Naive thymus-derived CD4-positive, alpha-beta T cell (primary cell): ENCODE data around the gene WDR88. TPM values are rescaled to one million over a fixed set of nuclear protein-coding genes. Genes with fewer than 3 reads are reported as not detected.
"Not testable (repeated sequence)": the region's sequence is repeated elsewhere in the genome, so short reads cannot be mapped to it uniquely, and the experiment has no call there.

Experiments
- ATAC-seq: fragments of 150-1000 bp; cut with Tn5 transposase; 2 replicates; pipeline ENCODE4 v1.10.0; 2021; ENCODE audit warnings: mild to moderate bottlenecking, moderate library complexity
- CTCF ChIA-PET: fragments of 350-600 bp; sonication (Branson Sonifier 250); formaldehyde crosslinking; loops from one replicate; lab custom pipeline; 2021; ENCODE audit warnings: antibody characterized with exemption; lab: Charles Lee
- POLR2A ChIA-PET: fragments of 350-600 bp; sonication (Branson Sonifier 250); formaldehyde crosslinking; loops from one replicate; lab custom pipeline; 2021; ENCODE audit warnings: antibody characterized with exemption, inconsistent platforms; lab: Charles Lee
- DNase-seq, 9 donors: peaks; one replicate each; pipeline versions ENCODE4 v3.0.0 to v3.0.0-alpha.2; 2020 to 2022; ENCODE audit warnings: mixed read lengths in 1 of 9
- H3K27ac ChIP-seq: one replicate; pipeline ENCODE4 v1.7.0; 2013; ENCODE audit warnings: mild to moderate bottlenecking, low read depth, low read length, moderate library complexity
- H3K27me3 ChIP-seq, 2 donors: one replicate each; pipeline ENCODE4 v1.7.0; 2013; ENCODE audit warnings: low read length in 2 of 2, mild to moderate bottlenecking in 2 of 2, moderate library complexity in 2 of 2; ENCODE audit not compliant: control insufficient read depth in 2 of 2, insufficient read depth in 2 of 2
- H3K36me3 ChIP-seq, 3 experiments: 1 replicate in 2 of 3; 2 replicates in 1 of 3; pipeline ENCODE4 v1.7.0; 2013; ENCODE audit warnings: low read length in 3 of 3, mild to moderate bottlenecking in 3 of 3, moderate library complexity in 1 of 3; ENCODE audit not compliant: insufficient read depth in 3 of 3, control insufficient read depth in 2 of 3
- H3K4me1 ChIP-seq, 2 donors: one replicate each; pipeline ENCODE4 v1.7.0; 2013; ENCODE audit warnings: low read length in 2 of 2, mild to moderate bottlenecking in 2 of 2, moderate library complexity in 1 of 2; ENCODE audit not compliant: control insufficient read depth in 2 of 2, insufficient read depth in 2 of 2
- H3K4me3 ChIP-seq: 2 replicates; pipeline ENCODE4 v1.7.0; 2013; ENCODE audit warnings: mild to moderate bottlenecking, low read length
- H3K9me3 ChIP-seq, 3 experiments: 1 replicate in 2 of 3; 2 replicates in 1 of 3; pipeline ENCODE4 v1.7.0; 2013; ENCODE audit warnings: low read length in 3 of 3; ENCODE audit not compliant: control insufficient read depth in 2 of 3
- H3K27ac Mint-ChIP-seq, 9 donors: one replicate each; pipeline ENCODE4 v1.8.0; 2020 to 2022; ENCODE audit warnings: mixed read lengths in 9 of 9, mild to moderate bottlenecking in 8 of 9, moderate library complexity in 5 of 9, inconsistent platforms in 2 of 9
- H3K27me3 Mint-ChIP-seq, 5 donors: one replicate each; pipeline ENCODE4 v1.8.0; 2021 to 2022; ENCODE audit warnings: mixed read lengths in 5 of 5, mild to moderate bottlenecking in 1 of 5
- H3K36me3 Mint-ChIP-seq, 5 donors: one replicate each; pipeline ENCODE4 v1.8.0; 2020 to 2022; ENCODE audit warnings: mixed read lengths in 5 of 5, mild to moderate bottlenecking in 3 of 5, inconsistent platforms in 1 of 5
- H3K4me1 Mint-ChIP-seq, 7 donors: one replicate each; pipeline ENCODE4 v1.8.0; 2020 to 2022; ENCODE audit warnings: mixed read lengths in 7 of 7, mild to moderate bottlenecking in 3 of 7, inconsistent platforms in 1 of 7
- H3K4me3 Mint-ChIP-seq, 10 donors: one replicate each; pipeline ENCODE4 v1.8.0; 2020 to 2022; ENCODE audit warnings: mild to moderate bottlenecking in 10 of 10, mixed read lengths in 10 of 10, moderate library complexity in 6 of 10, inconsistent platforms in 2 of 10
- H3K9me3 Mint-ChIP-seq, 11 donors: one replicate each; pipeline ENCODE4 v1.8.0; 2020 to 2022; ENCODE audit warnings: mixed read lengths in 11 of 11, mild to moderate bottlenecking in 4 of 11, inconsistent platforms in 1 of 11, moderate library complexity in 1 of 11
- intact Hi-C, 2 donors: fragments of 100-400 bp; cut with micrococcal nuclease; formaldehyde crosslinking; loops; one replicate each; pipeline ENCODE4 v1.15.1; 2023
- polyA plus RNA-seq, 2 donors: library from polyadenylated mRNA; unstranded; fragments of 300-500 nt; fragmentation: Illumina TruSeq; gene quantifications; one replicate each; pipeline ENCODE4 v1.2.3, GENCODE V29; 2021
- total RNA-seq, 6 experiments: library from RNA in 5 of 6; stranded (reverse) in 5 of 6; gene quantifications; 1 replicate in 5 of 6; 2 replicates in 1 of 6; pipeline ENCODE4 v1.2.3 and lab custom pipeline; 2021 to 2026

Gene WDR88
- total and polyA plus RNA-seq, 7 experiments from 2014 or later: 0.15 to 0.62 (median 0.37) TPM; not detected in 3

DNA sequence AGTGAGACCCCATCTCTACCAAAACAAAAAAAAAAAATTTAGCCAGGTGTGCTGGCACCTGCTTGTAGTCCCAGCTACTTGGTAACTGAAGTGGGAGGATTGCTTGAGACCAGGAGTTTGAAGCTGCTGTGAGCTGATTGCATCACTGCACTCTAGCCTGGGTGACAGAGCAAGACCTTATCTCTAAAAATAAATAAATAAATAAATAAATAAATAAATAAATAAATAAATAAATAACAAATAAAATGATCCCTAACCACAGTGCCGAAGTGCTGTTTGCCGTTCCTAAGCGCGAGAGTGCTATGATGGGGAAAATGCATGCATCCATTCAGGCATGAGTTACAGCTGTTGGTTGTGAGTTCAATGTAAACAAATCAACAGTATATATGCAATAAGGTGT is 27.2 kb downstream of the WDR88 start:
- no peak for DNase-seq
- Mint-ChIP-seq H3K4me1 (peaks cover 29 to 44% (median 38%) of the 10 kb centered on the region in 7 donors), H3K9me3 (peaks cover 0 to 2% (median 0%) of the 10 kb centered on the region in 11 donors), H3K4me3 (no peak overlapping the region), H3K27ac (peak overlapping the region in 3 of 9 donors; percentile 50 to 77 (median 66)), H3K27me3 (peaks cover 0 to 3% (median 0%) of the 10 kb centered on the region in 5 donors), H3K36me3 (peaks cover 0 to 4% (median 2%) of the 10 kb centered on the region in 5 donors)
- intact Hi-C loops: no loop called here
- ChIA-PET POLR2A (interaction anchor here (5.4 kb wide), 1 partner anchor 18 kb away, joined by 75 read pairs; no protein-coding TSS in a partner anchor), CTCF (interaction anchor here (3.5 kb wide), 1 partner anchor 14 kb away, joined by 13 read pairs; no protein-coding TSS in a partner anchor)
- Histone ChIP-seq H3K4me1 (peaks cover 26% of the 10 kb centered on the region in 2 donors), H3K9me3 (no peaks in the 10 kb centered on the region), H3K27ac (no peak overlapping the region), H3K27me3 (no peaks in the 10 kb centered on the region), H3K36me3 (no peaks in the 10 kb centered on the region), H3K4me3 (no peak overlapping the region)
- no peak for ATAC-seq

DNA sequence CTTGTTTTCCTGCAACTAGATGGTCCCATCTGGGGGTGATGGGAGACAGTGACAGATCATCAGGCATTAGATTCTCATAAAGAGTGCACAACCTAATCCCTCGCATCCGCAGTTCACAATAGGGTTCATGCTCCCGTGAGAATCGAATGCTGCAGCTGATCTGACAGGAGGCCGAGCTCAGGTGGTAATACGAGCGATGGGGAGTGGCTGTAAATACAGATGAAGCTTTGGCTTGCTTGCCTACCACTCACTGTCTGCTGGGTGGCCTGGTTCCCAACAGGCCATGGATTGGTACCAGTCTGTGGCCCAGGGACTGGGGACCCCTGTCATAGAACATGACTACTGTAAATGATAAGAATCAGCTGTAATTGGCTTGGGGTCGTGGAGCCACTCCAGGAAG is 28.0 kb downstream of the WDR88 start:
- Mint-ChIP-seq H3K36me3 (peaks cover 0 to 5% (median 4%) of the 10 kb centered on the region in 5 donors), H3K27ac (peak overlapping the region; percentile 7 to 95 (median 87)), H3K27me3 (no peaks in the 10 kb centered on the region), H3K9me3 (peaks cover 0 to 2% (median 0%) of the 10 kb centered on the region in 11 donors), H3K4me3 (peak overlapping the region in 7 of 10 donors; percentile 12 to 77 (median 69)), H3K4me1 (peaks cover 31 to 44% (median 39%) of the 10 kb centered on the region in 7 donors)
- peak overlapping the region; percentile 40 for H3K27ac ChIP-seq
- POLR2A ChIA-PET: interaction anchor here (0.6 to 5.4 kb wide), 4 partner anchors 13 to 1011 kb away, joined by 3 to 75 read pairs (median 4); no protein-coding TSS in a partner anchor
- H3K9me3 ChIP-seq: no peaks in the 10 kb centered on the region
- H3K4me1 ChIP-seq: peaks cover 26% of the 10 kb centered on the region in 2 donors
- DNase-seq (no peak), ATAC-seq (no peak)
- no peaks in the 10 kb centered on the region for H3K36me3 ChIP-seq
- H3K4me3 ChIP-seq: no peak overlapping the region
- no peaks in the 10 kb centered on the region for H3K27me3 ChIP-seq
- CTCF ChIA-PET: interaction anchor here (0.8 to 3.5 kb wide), 5 partner anchors 13 to 35 kb away, joined by 3 to 15 read pairs (median 5); no protein-coding TSS in a partner anchor
- intact Hi-C loops: loop anchor here (1.0 kb wide), 1 partner anchor 17 kb away; no protein-coding TSS in a partner anchor

DNA sequence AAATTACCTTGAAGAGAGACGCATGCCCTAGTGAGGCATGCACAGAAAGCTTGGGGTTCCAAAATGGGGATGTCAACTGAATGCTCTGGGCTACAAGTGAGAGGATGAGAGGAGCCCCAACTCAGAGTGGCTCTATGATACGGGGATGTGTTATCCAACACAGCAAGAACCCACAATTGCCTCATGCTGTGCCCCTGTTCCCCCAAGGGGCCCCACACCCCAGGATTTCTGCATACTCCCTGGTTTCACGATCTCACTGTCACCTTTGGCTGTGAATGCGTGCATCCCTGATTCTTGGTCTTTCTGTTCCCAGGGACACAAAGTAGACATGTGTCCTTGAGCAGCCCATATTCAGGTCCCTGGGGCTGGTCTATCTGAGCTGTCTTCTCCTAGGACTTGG is 29.3 kb downstream of the WDR88 start:
- POLR2A ChIA-PET: interaction anchor here (0.8 to 5.4 kb wide), 5 partner anchors 9 to 1198 kb away, joined by 3 to 75 read pairs (median 4); partner anchors contain the start of gene CEBPG
- ATAC-seq (no peak), DNase-seq (no peak)
- H3K27me3 ChIP-seq: no peaks in the 10 kb centered on the region
- intact Hi-C loops: no loop called here
- Mint-ChIP-seq H3K4me3 (peak overlapping the region in 7 of 10 donors; percentile 13 to 74 (median 63)), H3K4me1 (peaks cover 31 to 44% (median 40%) of the 10 kb centered on the region in 7 donors), H3K27me3 (no peaks in the 10 kb centered on the region), H3K27ac (peak overlapping the region in 8 of 9 donors; percentile 43 to 95 (median 88)), H3K36me3 (peaks cover 0 to 5% (median 4%) of the 10 kb centered on the region in 5 donors), H3K9me3 (peaks cover 0 to 2% (median 0%) of the 10 kb centered on the region in 11 donors)
- no peaks in the 10 kb centered on the region for H3K9me3 ChIP-seq
- H3K27ac ChIP-seq: no peak overlapping the region
- H3K36me3 ChIP-seq: no peaks in the 10 kb centered on the region
- CTCF ChIA-PET: interaction anchor here (0.6 to 3.5 kb wide), 6 partner anchors 15 to 213 kb away, joined by 3 to 15 read pairs (median 6); no protein-coding TSS in a partner anchor
- no peak overlapping the region for H3K4me3 ChIP-seq
- H3K4me1 ChIP-seq: peaks cover 26% of the 10 kb centered on the region in 2 donors

DNA sequence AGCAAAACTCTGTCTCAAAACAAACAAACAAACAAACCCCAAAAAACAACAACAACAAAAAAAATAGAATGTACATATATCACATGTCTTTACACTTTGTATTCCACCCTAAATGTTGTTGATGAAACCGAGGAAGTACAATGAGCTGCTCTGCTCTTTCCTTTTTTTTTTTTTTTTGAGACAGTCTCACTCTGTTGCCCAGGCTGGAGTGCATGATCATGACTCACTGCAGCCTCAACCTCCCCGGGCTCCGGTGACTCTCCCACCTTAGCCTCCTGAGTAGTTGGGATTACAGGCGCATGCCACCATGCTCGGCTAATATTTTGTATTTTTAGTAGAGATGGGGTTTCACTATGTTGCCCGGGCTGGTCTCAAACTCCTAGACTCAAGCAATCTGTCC is 31.6 kb downstream of the WDR88 start:
- CTCF ChIA-PET: no interaction called here
- H3K27ac ChIP-seq: no peak overlapping the region
- POLR2A ChIA-PET: interaction anchor here (5.4 kb wide), 1 partner anchor 14 kb away, joined by 75 read pairs; no protein-coding TSS in a partner anchor
- Mint-ChIP-seq H3K27ac (no peak overlapping the region), H3K4me1 (peaks cover 25 to 39% (median 32%) of the 10 kb centered on the region in 7 donors), H3K9me3 (peaks cover 0 to 12% (median 4%) of the 10 kb centered on the region in 11 donors), H3K36me3 (peaks cover 0 to 13% (median 4%) of the 10 kb centered on the region in 5 donors), H3K4me3 (no peak overlapping the region), H3K27me3 (peaks cover 0 to 3% (median 0%) of the 10 kb centered on the region in 5 donors)
- no peaks in the 10 kb centered on the region for H3K27me3 ChIP-seq
- no peak for ATAC-seq
- intact Hi-C loops: no loop called here
- no peak overlapping the region for H3K4me3 ChIP-seq
- H3K4me1 ChIP-seq: peaks cover 17 to 20% of the 10 kb centered on the region in 2 donors
- no peaks in the 10 kb centered on the region for H3K36me3 ChIP-seq
- DNase-seq: no peak
- no peaks in the 10 kb centered on the region for H3K9me3 ChIP-seq

DNA sequence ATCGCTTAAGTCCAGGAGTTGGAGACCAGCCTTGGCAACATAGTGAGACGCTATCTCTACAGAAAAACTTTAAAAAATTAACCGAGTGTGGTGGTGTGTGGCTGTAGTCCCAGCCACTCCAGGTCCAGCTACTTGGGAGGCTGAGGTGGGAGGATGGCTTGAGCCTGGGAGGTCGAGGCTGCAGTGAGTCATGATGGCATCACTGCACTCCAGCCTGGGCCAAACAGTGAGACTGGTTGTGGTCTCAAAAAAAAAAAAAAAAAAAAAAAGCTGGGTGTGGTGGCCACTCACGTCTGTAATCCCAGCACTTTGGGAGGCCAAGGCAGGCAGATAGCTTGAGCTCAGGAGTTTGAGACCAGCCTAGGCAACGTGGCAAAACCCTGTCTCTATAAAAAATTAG is 34.1 kb downstream of the WDR88 start:
- H3K27me3 Mint-ChIP-seq, DNase-seq, H3K27me3 ChIP-seq, H3K4me3 Mint-ChIP-seq, H3K27ac ChIP-seq, H3K4me3 ChIP-seq, H3K9me3 ChIP-seq, H3K27ac Mint-ChIP-seq, H3K36me3 ChIP-seq, intact Hi-C loops, CTCF ChIA-PET, H3K4me1 ChIP-seq, ATAC-seq: not testable (repeated sequence)
- peaks cover 0 to 18% (median 8%) of the 10 kb centered on the region in 11 donors for H3K9me3 Mint-ChIP-seq
- H3K36me3 Mint-ChIP-seq: peaks cover 0 to 22% (median 8%) of the 10 kb centered on the region in 5 donors
- POLR2A ChIA-PET: interaction anchor here (3.0 kb wide), 1 partner anchor 10 kb away, joined by 23 read pairs; no protein-coding TSS in a partner anchor
- H3K4me1 Mint-ChIP-seq: peaks cover 10 to 27% (median 18%) of the 10 kb centered on the region in 7 donors

DNA sequence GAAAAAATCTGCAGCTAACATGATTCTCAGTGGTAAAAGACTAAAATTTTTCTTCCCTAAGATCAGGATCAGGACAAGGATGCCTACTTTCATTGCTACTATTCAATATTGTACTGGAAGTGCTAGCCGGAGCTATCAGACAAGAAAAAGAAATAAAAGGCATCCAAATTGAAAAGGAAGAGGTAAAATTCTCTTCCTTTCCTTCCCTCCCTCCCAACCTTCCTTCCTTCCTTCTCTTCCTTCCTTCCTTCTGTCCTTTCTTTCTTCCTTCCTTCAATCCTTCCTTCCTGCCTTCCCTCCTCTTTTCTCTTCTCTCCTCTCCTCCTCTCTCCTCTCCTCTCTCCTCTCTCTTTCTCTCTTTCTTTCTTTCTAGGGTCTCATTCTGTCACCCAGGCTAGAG is 35.5 kb downstream of the WDR88 start:
- Mint-ChIP-seq H3K4me3 (no peak overlapping the region), H3K4me1 (peaks cover 7 to 27% (median 15%) of the 10 kb centered on the region in 7 donors), H3K36me3 (peaks cover 4 to 24% (median 12%) of the 10 kb centered on the region in 5 donors), H3K27me3 (peaks cover 0 to 5% (median 0%) of the 10 kb centered on the region in 5 donors), H3K27ac (no peak overlapping the region), H3K9me3 (peaks cover 0 to 18% (median 8%) of the 10 kb centered on the region in 11 donors)
- ChIA-PET POLR2A (interaction anchor here (3.0 kb wide), 1 partner anchor 9 kb away, joined by 23 read pairs; no protein-coding TSS in a partner anchor), CTCF (no interaction called here)
- Histone ChIP-seq H3K9me3 (no peaks in the 10 kb centered on the region), H3K27ac (no peak overlapping the region), H3K4me3 (no peak overlapping the region), H3K36me3 (peaks cover 0 to 5% (median 0%) of the 10 kb centered on the region in 3 experiments), H3K27me3 (no peaks in the 10 kb centered on the region), H3K4me1 (no peaks in the 10 kb centered on the region)
- DNase-seq (no peak), ATAC-seq (no peak)
- intact Hi-C loops: no loop called here
